HCT116 (cell line): ENCODE data around the gene ZNF618. TPM values are rescaled to one million over a fixed set of nuclear protein-coding genes. Genes with fewer than 3 reads are reported as not detected.

ENCODE experiments used
- ATAC-seq: fragments of 200-7000 bp; cut with Tn5 transposase; 2 replicates; pipeline ENCODE4 v1.9.1; 2020; ENCODE audit warnings: mild to moderate bottlenecking, moderate library complexity
- BruUV-seq: library from RNA; stranded (reverse); fragments of 400-500 nt; replicated peaks from 2 replicates; lab custom pipeline; 2021; lab: Mats Ljungman, UMichigan
- CTCF ChIA-PET: fragments of 300-600 bp; sonication (Branson Sonifier 250); formaldehyde crosslinking; loops from one replicate; lab custom pipeline; 2021; ENCODE audit warnings: antibody characterized with exemption; lab: Charles Lee
- POLR2A ChIA-PET: fragments of 300-600, 350-600 bp; sonication (Branson Sonifier 250); formaldehyde crosslinking; loops from one replicate; lab custom pipeline; 2021; ENCODE audit warnings: antibody characterized with exemption; lab: Charles Lee
- RAD21 ChIA-PET, 2 experiments: fragments of 300-600 bp; sonication (Branson Sonifier 250); formaldehyde crosslinking; loops; one replicate each; lab custom pipeline; 2023; ENCODE audit warnings: low total read pairs in 2 of 2; ENCODE audit not compliant: uncharacterized antibody in 2 of 2, unreplicated experiment in 2 of 2, low non-redundant PET in 1 of 2; lab: Charles Lee
- DNase-seq: peaks from one replicate; pipeline ENCODE4 v3.0.0-alpha.2; 2010; ENCODE audit warnings: low read depth, low spot score
- H2AFZ ChIP-seq: fragments of 200-600 bp; shearing (Covaris generic), sonication (generic); 2 replicates; pipeline ENCODE4 v1.6.1; 2017; ENCODE audit warnings: low read depth, mixed run types, mixed read lengths, antibody characterized with exemption, low read length; ENCODE audit not compliant: poor library complexity, severe bottlenecking
- H3K27ac ChIP-seq: 2 replicates; pipeline ENCODE4 v1.5.1; 2012; ENCODE audit warnings: low read depth, low read length
- H3K27me3 ChIP-seq: fragments of 200-600 bp; sonication (generic); 2 replicates; pipeline ENCODE4 v1.6.1; 2016; ENCODE audit warnings: mixed run types, low read length, mixed read lengths; ENCODE audit not compliant: insufficient read depth
- H3K36me3 ChIP-seq, 2 experiments: fragments of 200-500 bp in 1 of 2; fragments of 200-600 bp in 1 of 2; sonication (Bioruptor generic) in 1 of 2; sonication (generic) in 1 of 2; 2 replicates each; pipeline versions ENCODE4 v1.5.1 to v1.6.1; 2014 to 2016; ENCODE audit warnings: low read length in 2 of 2, inconsistent platforms in 1 of 2, mixed read lengths in 1 of 2, mixed run types in 1 of 2; ENCODE audit not compliant: insufficient read depth in 2 of 2, control insufficient read depth in 1 of 2
- H3K4me1 ChIP-seq, 2 experiments: fragments of 200-600 bp in 1 of 2; sonication (generic) in 1 of 2; 2 replicates each; pipeline versions ENCODE4 v1.5.1 to v1.6.1; 2012 to 2017; ENCODE audit warnings: low read length in 2 of 2, inconsistent platforms in 1 of 2, mild to moderate bottlenecking in 1 of 2, mixed read lengths in 1 of 2, mixed run types in 1 of 2, moderate library complexity in 1 of 2; ENCODE audit not compliant: insufficient read depth in 2 of 2, control insufficient read depth in 1 of 2
- H3K4me2 ChIP-seq: fragments of 200-600 bp; sonication (generic); 2 replicates; pipeline ENCODE4 v1.6.1; 2017; ENCODE audit warnings: mixed run types, low read length, mixed read lengths
- H3K4me3 ChIP-seq, 2 experiments: fragments of 200-600 bp in 1 of 2; sonication (generic) in 1 of 2; replicated peaks in 1 of 2; 2 replicates each; pipeline ENCODE4 v1.5.1; 2011 to 2016; ENCODE audit warnings: low read length in 2 of 2, control low read depth in 1 of 2, low read depth in 1 of 2, mild to moderate bottlenecking in 1 of 2, mixed read lengths in 1 of 2, mixed run types in 1 of 2
- H3K79me2 ChIP-seq: fragments of 200-600 bp; sonication (generic); 2 replicates; pipeline ENCODE4 v1.6.1; 2017; ENCODE audit warnings: mild to moderate bottlenecking, mixed run types, low read length, moderate library complexity, mixed read lengths; ENCODE audit not compliant: insufficient read depth
- H3K9ac ChIP-seq: fragments of 200-600 bp; sonication (generic); 2 replicates; pipeline ENCODE4 v1.6.1; 2016; ENCODE audit warnings: low read length, mixed read lengths
- H3K9me2 ChIP-seq: fragments of 200-600 bp; sonication (generic), shearing (Covaris generic); 2 replicates; pipeline ENCODE4 v1.6.1; 2017; ENCODE audit warnings: mixed run types, mild to moderate bottlenecking, moderate library complexity; ENCODE audit not compliant: insufficient read depth
- H3K9me3 ChIP-seq, 2 experiments: fragments of 200-500 bp in 1 of 2; fragments of 200-600 bp in 1 of 2; sonication (Bioruptor generic) in 1 of 2; sonication (generic) in 1 of 2; 2 replicates each; pipeline ENCODE4 v1.6.1; 2014 to 2017; ENCODE audit warnings: low read length in 2 of 2, mixed read lengths in 2 of 2, inconsistent platforms in 1 of 2, low read depth in 1 of 2, mild to moderate bottlenecking in 1 of 2, mixed run types in 1 of 2, moderate library complexity in 1 of 2; ENCODE audit not compliant: control insufficient read depth in 1 of 2, insufficient read depth in 1 of 2
- H4K20me1 ChIP-seq: fragments of 200-600 bp; sonication (generic), shearing (Covaris generic); 2 replicates; pipeline ENCODE4 v1.6.1; 2017; ENCODE audit warnings: mixed run types, mild to moderate bottlenecking, moderate library complexity; ENCODE audit not compliant: insufficient read depth
- ELF1 ChIP-seq: IDR thresholded peaks from 2 replicates; pipeline ENCODE4 v1.6.1; 2012; ENCODE audit warnings: low read depth, borderline replicate concordance
- FOSL1 ChIP-seq: IDR thresholded peaks from 2 replicates; pipeline ENCODE4 v1.6.1; 2012; ENCODE audit warnings: low read depth
- RAD21 ChIP-seq: IDR thresholded peaks from 2 replicates; pipeline ENCODE4 v1.6.1; 2012; ENCODE audit warnings: low read depth, mild to moderate bottlenecking
- SP1 ChIP-seq: IDR thresholded peaks from 2 replicates; pipeline ENCODE4 v1.6.1; 2012; ENCODE audit warnings: low read depth
- ZFX ChIP-seq: fragments of 450-650 bp; IDR thresholded peaks from 2 replicates; pipeline ENCODE4 v1.6.1; 2017
- intact Hi-C: fragments of 100-400 bp; cut with micrococcal nuclease; formaldehyde crosslinking; loops from 2 replicates; pipeline ENCODE4 v1.10.0; 2022
- total RNA-seq: library from RNA; stranded (reverse); gene quantifications from one replicate; pipeline ENCODE4 v1.2.1, GENCODE V29; 2021; ENCODE audit not compliant: unreplicated experiment
- TF ChIP-seq, protein P1 (sequence below): IDR thresholded peaks from 2 replicates; pipeline ENCODE4 v1.6.1; 2012
- TF ChIP-seq, protein P2 (sequence below): IDR thresholded peaks from 2 replicates; pipeline ENCODE4 v1.6.1; 2012; ENCODE audit warnings: low read depth

ZNF618 gene
- total RNA-seq, 1 experiment from 2014 or later = 13.5 TPM

DNA sequence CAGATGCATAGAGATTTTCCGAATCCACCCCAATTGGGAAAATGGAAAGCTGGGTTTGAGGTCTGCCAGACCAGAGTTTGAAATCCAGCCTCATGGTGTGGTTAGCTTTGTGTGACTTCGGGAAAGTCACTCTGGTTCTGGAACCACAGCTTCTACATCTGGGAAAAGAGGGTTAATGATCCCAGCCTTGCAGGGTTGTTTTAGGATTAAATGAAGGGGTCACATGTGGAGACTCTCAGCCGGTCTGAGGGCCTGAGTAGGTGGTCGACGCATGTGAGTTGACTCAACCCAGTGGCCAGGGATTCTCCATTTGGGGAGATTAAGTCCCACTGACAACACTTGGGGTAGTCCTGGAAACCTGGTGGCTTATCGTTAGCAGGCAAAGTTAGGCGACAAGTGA lies 6.1 kb downstream of the ZNF618 start:
- no peaks in the 10 kb centered on the region for H4K20me1 ChIP-seq
- TF ChIP-seq SP1 (no peak), FOSL1 (no peak), ELF1 (no peak), RAD21 (no peak), ZFX (no peak)
- TF ChIP-seq, protein P1, sequence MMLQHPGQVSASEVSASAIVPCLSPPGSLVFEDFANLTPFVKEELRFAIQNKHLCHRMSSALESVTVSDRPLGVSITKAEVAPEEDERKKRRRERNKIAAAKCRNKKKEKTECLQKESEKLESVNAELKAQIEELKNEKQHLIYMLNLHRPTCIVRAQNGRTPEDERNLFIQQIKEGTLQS = no peak
- TF ChIP-seq, protein P2, sequence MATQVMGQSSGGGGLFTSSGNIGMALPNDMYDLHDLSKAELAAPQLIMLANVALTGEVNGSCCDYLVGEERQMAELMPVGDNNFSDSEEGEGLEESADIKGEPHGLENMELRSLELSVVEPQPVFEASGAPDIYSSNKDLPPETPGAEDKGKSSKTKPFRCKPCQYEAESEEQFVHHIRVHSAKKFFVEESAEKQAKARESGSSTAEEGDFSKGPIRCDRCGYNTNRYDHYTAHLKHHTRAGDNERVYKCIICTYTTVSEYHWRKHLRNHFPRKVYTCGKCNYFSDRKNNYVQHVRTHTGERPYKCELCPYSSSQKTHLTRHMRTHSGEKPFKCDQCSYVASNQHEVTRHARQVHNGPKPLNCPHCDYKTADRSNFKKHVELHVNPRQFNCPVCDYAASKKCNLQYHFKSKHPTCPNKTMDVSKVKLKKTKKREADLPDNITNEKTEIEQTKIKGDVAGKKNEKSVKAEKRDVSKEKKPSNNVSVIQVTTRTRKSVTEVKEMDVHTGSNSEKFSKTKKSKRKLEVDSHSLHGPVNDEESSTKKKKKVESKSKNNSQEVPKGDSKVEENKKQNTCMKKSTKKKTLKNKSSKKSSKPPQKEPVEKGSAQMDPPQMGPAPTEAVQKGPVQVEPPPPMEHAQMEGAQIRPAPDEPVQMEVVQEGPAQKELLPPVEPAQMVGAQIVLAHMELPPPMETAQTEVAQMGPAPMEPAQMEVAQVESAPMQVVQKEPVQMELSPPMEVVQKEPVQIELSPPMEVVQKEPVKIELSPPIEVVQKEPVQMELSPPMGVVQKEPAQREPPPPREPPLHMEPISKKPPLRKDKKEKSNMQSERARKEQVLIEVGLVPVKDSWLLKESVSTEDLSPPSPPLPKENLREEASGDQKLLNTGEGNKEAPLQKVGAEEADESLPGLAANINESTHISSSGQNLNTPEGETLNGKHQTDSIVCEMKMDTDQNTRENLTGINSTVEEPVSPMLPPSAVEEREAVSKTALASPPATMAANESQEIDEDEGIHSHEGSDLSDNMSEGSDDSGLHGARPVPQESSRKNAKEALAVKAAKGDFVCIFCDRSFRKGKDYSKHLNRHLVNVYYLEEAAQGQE = no peak
- H2AFZ ChIP-seq = no peak overlapping the region
- intact Hi-C loops = no loop called here
- no peak overlapping the region for H3K4me2 ChIP-seq
- POLR2A ChIA-PET = no interaction called here
- H3K4me3 ChIP-seq = no peak overlapping the region
- H3K79me2 ChIP-seq = peaks cover 19% of the 10 kb centered on the region
- no peaks in the 10 kb centered on the region for H3K36me3 ChIP-seq
- RAD21 ChIA-PET = interaction anchor here in 1 of 2 experiments (0.6 kb wide), 1 partner anchor 128 kb away, joined by 3 read pairs; no protein-coding TSS in a partner anchor
- peaks cover 14 to 17% of the 10 kb centered on the region in 2 experiments; a peak in 3 of 4 replicates for H3K4me1 ChIP-seq
- CTCF ChIA-PET = no interaction called here
- no peaks in the 10 kb centered on the region for H3K9me2 ChIP-seq
- H3K27me3 ChIP-seq = no peaks in the 10 kb centered on the region
- no peak for DNase-seq
- H3K9ac ChIP-seq = no peak overlapping the region
- no peak for ATAC-seq
- no peak overlapping the region for H3K27ac ChIP-seq
- H3K9me3 ChIP-seq = no peaks in the 10 kb centered on the region
- no TSS peak for BruUV-seq
